ENCODE data around the gene DNAJC13.

GRCh38 chr3:132587401-132587800, 170.1 kb downstream of the DNAJC13 start:
- TF ChIP-seq ZNF274 (IDR thresholded peaks at IDR 0.05; ENCODE audit: low read depth, low read length) (no peak), YY1 (IDR thresholded peaks at IDR 0.05; ENCODE audit: insufficient read depth, insufficient read length) (no peak)
